Right hindlimb (tissue), 1 donor: ENCODE data around the gene DNM2.
"Not testable (repeated sequence)": the region's sequence is repeated elsewhere in the genome, so short reads cannot be mapped to it uniquely, and the experiment has no call there.

Experiments
- DNase-seq: peaks from one replicate; pipeline ENCODE4 v3.0.0-alpha.2; 2018

The DNM2 gene

DNA sequence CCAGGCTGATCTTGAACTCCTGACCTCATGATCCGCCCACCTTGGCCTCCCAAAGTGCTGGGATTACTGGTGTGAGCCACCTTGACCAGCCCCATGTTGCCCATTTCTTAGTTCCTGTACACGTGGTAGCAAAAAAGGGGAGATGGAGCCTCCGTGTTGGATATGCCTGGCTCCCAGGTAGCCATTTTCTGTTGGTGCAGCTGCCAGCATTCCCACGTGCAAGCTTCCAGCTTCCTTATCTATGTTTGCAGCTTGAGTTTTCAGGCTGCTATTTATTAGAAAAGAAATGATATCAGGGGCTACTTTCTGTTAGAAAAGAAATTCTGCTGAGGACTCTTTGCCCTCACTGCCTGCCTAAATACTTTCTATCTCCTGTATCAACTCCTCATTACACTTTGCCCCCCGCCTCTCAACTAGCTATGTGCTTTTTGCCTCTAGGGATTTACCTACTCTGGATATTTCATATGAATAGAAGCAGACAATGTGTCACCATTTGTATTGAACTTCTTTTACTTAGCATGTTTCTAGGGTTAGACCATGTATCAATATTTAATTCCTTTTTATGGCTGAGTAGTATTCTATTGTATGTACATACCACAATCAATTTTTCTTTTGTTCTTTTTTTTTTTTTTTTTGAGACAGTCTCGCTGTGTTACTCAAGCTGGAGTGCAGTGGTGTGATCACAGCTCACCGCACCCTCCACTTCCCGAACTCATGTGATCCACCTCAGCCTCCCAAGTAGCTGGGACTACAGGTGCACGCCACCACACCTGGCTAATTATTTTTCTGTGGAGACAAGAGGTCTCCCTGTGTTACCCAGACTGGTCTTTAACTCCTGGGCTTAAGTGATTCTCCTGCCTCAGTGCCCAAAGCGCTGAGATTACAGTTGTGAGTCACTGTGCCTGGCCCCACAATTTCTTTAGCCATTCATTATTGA is 121.5 kb downstream of the DNM2 start:
- DNase-seq: no peak

DNA sequence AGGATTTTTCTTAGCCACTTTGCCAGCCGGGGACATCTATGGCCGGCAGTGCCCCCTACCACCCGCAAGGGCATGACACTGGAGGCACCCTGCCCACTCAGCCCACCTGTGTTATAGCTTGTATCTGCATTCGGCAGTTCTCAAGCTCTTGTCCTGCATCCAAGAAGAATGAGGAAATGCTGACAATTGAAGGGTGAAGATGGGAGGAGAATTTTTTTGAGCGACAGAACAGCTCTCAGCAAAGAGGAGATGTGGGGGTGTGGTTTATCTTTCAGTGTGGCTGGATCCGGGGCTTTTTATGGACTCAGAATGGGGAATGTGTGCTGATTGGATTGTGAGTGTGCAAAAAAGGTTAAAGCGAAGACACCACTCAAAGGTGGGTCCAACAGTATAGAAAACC is 124.9 kb downstream of the DNM2 start:
- DNase-seq: no peak

DNA sequence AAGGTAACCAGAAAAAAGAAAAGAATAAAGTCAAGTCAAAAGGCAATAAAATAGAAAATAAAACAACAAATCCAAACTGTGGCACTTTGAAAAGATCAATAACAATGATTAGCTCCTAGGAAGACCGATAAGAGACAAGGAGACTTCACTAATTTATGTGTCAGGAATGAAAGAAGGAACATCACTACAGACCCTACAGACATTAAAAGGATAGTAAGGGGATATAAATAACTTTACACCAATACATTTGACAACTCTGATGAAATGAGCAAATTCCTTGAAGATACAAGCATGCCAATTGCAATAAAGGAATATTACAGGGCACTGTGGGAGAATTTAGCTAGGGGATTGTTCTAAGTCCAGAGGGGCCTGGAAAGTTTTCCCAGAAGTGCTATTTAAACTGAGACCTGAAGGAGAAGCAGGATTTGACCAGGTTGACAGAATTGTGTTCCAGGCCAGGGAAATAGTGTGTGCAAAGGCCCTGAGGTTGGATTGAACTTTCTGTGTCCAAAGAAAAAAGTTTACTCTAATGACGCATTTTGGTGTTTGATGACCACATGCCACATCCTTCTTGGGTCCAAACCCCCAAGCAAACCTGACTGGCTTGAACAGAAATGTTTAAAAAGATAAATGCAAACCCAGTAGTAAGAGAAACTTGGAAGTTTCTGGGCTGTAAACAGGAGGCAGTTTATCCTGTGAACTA is 128.8 kb downstream of the DNM2 start:
- DNase-seq: no peak

DNA sequence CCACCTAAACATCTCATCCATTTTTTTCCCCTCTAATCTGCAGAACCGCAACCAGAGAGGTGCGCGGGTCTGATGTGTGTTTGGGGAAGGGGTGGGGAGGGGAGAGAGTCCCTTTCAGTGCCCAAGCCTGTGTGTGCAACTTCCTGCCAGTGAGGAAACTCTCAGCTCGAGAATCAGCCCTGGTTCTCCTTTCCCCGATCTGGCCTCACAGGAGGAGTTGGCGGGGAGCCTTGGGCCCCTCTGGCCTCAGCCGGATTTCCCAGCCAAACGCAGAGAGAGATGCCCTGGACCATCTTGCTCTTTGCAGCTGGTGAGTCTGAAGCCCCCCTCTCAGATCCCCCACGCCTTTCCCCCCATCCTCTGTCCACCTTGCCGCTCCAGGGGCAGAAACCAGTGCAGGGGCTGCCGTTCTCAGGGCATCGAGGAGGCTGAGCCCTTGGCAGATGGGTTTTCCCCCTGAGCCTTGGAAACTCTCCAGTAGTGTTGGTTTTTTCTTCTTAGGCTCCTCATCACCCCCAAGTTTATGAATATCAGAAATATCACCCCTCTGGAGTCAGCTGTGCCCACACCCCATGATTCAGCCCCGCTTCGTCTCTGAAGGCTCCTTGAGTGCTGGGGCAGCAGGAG is 130.5 kb downstream of the DNM2 start, which contains the start of gene C19orf38:
Gene C19orf38, plus strand, starts transcription at position 186 of the 627 bp plus-strand sequence. Its CDS starts 94 bp downstream, at position 280.
- peak; percentile 80 for DNase-seq

DNA sequence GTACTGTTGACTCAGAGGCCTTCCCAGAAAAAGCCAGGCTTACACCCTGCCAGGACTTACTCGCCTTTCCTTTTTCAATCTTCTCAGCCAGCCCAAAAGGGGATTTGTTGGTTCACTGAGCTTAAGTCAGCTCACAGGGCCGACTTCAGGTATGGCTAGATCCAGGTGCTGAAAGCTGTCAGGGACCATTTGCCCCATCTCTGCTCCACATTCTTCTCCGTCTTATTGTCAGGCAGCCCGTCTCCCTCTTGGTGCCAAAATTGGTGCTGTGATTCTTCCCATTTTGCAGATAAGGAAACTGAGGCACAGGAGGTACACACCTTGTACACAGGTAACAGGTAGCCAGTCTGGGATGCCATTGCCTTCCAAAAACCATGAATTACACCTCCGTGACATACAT is 132.8 kb downstream of the DNM2 start:
- DNase-seq: no peak

DNA sequence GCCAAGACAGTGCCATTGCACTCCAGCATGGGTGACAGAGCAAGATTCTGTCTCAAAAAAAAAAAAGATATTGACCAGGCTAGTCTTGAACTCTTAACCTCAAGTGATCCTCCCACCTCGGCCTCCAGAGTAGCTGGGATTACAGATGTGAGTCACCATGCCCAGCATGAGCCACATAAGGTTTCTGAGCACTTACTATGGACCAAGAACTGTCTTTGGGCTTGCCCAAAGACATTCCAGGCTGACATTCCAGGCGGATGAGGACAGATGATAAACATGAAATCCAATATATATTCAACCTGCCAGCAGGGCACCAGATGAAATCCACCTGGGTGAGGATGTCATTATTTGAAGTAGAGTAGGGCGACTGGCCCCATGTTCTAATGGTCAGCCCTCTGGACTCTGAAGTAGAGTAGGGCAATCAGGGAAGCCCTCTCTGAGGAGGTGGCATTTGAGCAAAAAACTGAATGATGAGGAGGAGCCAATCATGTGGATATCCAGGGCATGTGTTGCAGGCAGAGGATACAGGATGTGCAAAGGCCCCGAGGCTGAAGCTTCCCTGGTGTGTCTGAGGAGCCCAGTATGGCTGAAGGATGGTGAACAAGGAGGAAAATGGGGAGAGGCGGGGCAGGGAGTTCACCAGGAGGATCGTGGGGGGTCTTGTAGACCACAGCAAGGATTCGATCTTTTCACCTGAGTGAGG is 134.4 kb downstream of the DNM2 start:
- DNase-seq: no peak

DNA sequence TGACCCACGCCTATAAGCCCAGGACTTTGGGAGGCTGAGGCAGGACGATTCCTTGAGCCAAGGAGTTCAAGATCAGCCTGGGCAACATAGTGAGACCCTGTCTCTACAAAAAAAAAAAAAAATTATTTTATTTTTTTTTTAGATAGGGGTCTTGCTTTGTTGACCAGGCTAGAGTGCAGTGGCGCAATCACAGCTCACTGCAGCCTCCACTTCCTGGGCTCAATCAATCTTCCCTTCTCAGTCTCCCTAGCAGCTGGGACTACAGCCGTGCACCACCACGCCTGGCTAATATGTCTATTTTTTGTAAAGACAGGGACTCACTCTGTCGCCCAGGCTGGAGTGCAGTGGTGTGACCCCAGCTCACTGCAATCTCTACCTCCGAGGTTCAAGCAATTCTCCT is 135.1 kb downstream of the DNM2 start:
- DNase-seq: no peak

DNA sequence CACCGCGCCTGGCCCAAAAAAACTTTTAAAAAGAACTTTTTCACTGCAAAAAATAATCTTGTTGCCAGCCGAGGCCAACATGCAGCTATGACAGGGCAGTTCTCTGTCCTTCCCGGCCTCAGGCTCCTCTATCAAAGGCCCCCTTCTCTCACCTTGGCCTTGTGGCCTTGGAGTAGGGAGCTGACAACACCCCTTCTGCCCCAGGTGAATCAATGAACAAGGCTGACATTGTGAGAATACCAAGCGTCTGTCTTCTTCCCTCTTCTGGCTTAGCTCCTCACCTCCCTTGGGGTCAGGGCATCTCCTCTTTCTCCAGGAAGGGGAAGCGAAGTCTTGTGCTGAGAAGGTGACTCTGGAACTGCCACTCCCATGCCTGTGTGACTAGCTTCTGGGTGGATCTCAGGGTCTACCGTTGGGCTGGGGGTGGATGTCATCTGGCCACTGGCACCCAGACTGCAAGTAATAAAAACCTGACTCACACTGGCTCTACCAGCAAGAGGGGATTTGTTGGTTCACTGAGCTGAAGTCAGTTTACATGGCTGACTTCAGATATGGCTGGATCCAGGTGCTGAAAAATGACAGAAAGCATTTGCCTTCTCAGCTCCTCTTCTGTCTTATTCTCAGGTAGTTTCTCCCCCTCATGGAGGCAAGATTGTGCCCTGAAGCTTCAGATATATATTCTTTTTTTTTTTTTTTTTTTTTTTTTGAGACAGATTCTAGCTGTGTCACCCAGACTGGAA is 136.6 kb downstream of the DNM2 start:
- DNase-seq: no peak

DNA sequence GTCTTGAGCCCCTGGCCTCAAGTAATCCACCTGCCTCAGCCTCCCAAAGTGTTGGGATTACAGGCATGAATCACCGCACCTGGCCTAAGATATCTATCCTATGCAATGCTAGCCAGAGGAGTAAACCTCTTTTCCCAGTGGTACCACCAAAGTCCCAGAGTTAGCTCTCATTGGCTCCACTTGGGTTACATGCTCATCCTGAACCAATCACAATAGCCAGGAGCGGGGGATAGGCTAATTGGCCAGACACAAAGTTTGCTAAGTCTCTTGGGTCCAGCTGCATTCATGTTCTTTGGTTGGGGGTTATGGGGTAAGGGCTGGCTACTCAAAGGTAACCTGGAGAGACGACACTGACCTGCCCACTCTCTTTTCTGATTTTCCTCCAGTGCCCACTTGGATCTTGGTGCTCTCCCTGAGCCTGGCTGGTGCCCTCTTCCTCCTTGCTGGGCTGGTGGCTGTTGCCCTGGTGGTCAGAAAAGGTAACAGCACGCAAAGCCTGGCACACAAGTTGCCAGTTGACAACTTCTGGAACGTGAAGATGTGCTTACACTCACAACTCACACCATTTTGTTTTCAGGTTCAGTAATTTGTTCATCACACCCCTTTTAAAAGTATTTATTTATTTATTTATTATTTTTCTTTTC is 138.1 kb downstream of the DNM2 start:
- DNase-seq: no peak

DNA sequence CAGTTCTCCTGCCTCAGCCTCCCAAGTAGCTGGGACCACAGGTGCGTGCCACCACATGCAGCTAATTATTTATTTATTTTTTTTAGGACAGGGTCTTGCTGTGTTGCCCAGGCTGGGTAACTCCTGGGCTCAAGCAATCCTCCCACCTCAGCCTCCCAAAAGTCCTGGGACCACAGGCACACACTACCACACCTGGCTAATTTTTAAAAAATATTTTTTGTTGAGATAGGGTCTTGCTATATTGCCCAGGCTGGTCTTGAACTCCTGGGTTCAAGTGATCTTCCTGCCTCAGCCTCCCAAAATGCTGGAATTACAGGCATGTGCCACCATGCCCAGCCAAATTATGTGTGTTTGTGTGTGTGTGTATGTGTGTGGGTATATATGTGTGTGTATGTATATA is 139.0 kb downstream of the DNM2 start:
- not testable (repeated sequence) for DNase-seq

DNA sequence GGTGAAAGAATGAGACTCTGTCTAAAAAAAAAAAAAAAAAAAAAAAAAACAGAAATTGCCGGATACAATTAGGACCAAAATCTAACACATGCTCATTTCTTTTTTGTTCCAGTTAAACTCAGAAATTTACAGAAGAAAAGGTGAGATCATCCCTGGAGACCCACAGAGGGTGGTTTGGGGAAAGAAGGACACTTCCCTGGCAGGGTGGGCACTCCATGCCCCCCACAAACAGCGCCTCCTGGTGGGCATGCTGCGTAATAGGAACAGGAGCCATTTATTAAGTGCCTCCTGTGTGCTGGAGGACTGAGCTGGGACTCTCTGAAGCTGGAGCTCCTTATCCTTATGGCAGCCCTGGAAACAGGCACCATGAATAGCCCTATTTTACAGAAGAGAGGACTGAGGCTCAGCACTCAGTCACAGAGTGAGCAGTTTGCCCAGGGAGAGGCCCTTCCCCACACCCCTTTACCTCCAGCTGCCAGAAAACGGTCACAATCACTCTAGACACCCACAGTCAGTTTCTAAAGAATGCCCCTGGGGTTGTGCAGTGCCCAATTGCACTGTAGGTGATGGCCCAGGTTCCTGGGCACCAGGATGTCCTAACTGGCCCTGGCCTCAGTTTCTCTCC is 140.4 kb downstream of the DNM2 start:
- no peak for DNase-seq

DNA sequence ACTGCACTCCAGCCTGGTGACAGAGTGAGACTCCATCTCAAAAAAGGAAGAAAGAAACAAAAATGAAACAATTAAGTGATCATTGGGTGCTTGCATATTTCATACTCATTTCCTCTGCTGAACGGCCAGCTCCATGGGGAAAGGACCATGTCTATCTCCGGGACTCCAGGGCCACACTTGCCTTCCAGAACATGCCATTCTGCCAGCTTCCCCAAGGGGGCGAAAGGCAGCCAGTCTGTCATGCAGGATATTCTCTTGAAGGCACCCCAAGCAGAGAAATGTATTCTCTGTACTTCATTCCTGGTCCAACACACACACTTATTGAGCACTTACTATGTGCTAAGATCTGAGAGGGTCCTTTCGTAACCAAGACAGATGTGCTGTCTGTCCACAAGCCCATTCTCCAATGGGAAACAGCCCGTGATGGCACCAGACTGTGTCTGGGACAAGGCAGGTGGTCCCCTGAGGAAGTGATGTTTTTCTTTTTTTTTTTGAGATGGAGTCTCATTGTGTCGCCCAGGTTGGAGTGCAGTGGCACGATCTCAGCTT is 143.3 kb downstream of the DNM2 start:
- DNase-seq: no peak

DNA sequence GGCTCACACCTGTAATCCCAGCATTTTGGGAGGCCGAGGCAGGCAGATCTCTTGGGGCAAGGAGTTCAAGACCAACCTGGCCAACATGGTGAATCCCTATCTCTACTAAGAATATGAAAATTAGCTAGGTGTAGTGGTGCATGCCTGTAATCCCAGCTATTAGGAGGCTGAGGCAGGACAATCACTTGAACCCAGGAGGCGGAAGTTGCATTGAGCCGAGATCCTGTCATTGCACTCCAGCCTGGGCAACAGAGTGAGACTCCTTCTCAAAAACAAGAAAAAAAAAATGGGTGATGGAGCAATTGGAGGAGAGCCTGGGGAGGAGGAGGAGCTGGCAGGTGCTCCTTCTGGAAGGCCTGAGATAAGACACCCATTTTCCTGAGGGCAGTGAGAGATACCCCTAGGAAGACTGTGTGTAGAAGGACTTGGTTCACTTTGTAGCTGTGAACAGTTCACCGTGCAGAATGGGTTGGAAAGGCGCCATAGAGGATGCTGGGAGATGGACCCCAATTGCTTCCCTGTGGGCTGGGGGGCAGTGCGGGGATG is 144.8 kb downstream of the DNM2 start:
- no peak for DNase-seq

DNA sequence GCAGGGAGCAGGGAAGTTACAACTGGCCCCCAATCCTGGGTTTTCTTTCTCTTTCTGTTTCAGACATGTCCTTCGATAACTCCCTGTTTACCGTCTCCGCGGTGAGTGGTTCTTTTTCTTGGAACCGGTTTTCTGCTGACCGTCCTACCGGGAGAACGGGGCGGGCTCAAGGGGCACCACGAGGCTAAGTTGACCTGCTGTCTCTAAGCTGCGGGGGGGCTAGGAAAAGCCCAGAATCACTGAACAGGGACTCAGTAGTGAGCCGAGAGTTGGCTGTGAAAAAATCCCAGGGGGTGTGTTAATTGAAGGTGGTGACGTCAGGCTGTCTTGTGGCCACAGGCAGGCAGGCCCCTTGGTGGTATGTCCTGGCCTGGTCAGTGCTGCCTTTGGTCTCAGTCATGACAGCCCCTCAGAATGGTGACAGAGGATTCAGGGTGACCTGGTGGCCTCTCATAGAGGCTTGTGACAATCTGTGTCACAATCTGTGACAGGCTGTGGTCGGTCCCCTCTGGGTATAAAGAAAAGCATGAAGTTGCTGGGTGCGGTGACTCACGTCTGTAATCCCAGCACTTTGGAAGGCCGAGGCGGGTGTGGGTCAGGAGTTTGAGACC is 145.3 kb downstream of the DNM2 start:
- no peak for DNase-seq

DNA sequence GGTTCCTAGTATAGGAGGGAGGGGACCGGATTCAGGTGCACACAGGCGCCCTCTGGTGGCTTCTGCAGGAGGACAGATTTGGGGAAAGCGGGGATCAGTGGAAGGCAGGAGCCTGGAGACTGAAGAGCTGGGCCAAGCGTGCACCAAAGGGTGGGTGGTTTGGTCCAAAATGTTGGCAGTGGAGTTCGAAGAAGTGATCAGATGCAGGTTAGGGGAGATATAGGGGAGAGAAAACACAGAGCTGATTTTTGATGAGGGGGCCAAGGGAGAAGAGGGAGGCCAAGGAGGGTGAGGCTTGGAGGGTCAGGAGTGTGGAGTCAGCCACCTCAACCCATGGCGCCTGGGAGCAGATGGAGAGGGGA is 146.6 kb downstream of the DNM2 start:
- peak; percentile 88 for DNase-seq

DNA sequence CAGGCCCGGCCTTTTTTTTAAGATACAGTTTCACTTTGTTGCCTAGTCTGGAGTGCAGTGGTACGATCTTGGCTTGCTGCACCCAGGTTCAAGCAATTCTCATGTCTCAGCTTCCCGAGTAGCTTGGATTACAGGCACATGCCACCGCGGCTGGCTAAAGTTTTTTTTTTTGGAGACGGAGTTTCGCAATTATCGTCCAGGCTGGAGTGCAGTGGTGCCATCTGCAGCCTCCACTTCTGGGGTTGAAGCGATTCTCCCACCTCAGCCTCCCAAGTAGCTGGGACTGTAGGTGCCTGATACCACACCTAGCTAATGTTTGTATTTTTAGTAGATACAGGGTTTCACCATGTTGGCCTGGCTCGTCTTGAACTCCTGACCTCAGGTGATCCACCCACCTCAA is 148.6 kb downstream of the DNM2 start:
- DNase-seq: no peak

DNA sequence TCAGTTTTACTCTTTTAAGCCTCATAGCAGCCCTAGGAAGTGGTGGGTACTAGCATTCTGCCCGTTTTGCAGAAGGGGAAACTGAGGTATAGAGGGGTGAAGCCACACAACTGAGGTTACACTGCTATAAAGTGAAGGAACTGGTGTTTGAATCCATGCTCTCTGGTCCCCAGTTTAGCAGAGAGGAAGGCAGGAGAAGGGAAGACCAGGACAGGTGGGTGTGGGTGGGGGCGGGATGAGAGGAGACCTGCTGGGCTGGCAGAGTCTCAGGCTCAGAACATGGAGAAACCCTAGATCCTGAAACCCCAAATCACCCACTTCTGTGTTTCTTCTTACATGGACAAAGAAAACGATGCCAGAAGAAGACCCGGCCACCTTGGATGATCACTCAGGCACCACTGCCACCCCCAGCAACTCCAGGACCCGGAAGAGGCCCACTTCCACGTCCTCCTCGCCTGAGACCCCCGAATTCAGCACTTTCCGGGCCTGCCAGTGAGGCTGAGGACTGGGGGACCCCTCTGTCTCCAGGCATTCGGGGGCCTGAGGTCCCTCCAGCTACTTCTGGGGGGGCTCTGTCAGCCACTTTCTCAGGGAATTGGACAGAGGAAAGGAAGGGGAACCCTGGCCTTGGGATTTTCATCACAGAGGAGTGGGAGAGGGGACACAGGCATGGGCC is 151.1 kb downstream of the DNM2 start:
- no peak for DNase-seq

DNA sequence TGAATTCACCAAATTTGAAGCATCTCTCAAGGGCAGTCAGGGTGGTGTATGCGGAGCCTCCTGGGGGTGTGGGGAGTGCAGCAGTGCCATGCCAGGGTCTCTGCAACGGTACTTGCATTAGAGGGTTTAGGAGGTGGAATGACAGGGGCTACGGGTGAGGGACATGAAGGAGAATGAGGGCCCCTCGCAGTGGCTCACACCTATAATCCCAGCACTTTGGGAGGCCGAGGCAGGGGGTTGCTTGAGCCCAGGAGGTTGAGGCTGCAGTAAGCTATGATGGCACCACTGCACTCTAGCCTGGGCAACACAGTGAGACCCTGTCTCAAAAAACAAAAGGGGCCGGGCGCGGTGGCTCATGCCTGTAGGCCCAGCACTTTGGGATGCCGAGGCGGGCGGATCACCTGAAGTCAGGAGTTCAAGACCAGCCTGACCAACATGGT is 152.0 kb downstream of the DNM2 start:
- DNase-seq: not testable (repeated sequence)

DNA sequence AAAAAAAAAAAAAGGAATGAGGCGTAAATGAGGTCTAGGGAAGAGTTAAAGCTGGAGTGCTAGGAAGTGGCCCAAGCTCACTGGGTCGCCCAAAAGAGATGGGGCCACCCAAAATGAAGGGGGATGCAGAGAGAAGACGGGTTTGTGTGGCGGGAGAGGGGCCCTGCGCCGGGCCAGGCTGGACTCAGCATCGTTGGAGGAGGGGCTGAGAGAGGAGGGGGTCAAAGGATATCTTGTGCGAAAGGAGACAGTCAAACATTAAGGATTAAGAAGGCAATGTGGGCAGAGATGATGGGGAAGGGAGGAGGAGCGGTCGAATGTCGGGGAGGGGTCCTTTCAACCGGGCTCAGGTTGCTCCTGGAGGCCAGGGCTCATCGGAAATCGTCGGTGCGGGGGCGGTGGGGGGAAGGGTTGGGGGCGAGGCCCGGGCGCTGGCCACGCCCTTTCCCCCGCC is 152.6 kb downstream of the DNM2 start:
- no peak for DNase-seq
